GM18499 (cell line): ENCODE measurements around the gene XRCC4.

Source experiments
- ATAC-seq: cut with Tn5 transposase; IDR thresholded peaks from one replicate; pipeline ENCODE4 v1.9.1; 2021; ENCODE audit warnings: moderate number of reproducible peaks; ENCODE audit not compliant: insufficient read depth, unreplicated experiment

XRCC4 gene

DNA sequence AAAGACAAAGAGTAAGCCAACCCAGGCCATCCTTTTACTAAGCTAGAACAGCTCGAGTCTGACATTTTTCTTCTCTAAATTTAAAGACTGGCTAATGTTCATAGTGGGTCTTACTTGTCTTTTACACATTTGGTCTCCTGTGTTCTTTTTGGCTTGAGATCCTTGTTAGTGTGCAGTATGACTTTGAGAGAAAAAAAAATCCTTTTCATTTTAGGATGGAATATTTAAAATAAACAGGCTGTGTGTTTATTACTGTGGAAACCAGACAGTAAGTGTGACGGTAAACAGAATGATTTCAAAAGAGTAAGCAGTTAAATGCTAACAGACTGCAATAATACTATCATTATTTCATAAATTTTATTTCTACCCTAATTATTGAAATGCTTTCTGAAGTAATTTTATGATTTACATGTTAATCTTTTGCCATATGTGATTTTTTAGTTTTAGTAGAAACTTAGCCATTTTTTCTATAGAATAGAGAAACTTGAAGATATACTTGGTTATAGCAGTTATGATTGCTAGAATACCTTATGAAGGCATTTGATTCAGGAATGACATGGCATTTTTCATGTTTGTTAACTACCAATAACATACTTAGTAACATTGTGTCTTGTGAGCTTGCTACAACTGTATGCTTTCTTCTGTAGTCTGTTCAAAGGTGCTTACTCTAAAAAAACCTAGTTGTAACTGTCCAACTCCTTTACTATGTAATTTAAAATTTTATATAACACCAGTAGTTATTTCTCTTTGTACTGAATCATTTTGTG, 92.4 kb downstream of the XRCC4 start:
- no peak for ATAC-seq

GRCh38 chr5:83172011-83172410, 94.7 kb downstream of the XRCC4 start:
- ATAC-seq, result no peak

DNA sequence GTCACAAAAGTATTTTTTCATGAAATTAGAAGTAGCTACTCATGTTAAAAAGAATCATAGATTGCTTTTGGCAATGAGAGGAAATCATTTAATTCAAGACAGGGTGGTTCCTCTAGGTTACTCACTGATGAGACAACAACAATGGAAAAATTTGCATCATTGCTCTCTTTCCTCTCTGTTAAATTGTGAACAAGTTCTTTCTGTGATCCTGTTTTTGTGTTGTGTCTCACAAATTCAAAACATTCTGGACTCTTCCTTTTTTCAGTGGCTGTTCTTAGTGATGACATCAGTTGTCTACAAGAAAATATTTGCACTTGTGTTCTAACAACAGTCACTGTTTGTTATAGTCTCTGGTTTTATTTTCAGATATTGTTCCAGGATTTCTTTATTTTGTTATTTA, 95.3 kb downstream of the XRCC4 start:
- no peak for ATAC-seq

DNA sequence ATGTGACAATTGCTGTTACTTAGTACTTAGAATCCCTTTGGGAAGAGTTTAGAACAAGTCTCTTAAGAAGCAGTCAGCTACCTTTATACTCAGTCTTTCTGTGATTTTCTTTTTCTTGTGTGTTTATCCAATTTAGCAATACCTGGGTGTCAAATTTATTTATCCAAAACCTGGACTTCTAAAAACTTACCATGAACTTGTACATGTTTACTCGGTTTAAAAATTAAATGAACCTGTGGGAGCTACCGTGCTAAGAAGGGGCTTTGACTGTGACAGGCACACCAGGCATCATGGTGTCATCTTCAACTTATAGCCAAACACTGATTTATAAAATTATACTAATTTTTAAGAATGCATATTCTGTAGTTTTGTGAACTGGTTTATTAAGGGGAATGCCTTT, 96.5 kb downstream of the XRCC4 start:
- no peak for ATAC-seq

DNA sequence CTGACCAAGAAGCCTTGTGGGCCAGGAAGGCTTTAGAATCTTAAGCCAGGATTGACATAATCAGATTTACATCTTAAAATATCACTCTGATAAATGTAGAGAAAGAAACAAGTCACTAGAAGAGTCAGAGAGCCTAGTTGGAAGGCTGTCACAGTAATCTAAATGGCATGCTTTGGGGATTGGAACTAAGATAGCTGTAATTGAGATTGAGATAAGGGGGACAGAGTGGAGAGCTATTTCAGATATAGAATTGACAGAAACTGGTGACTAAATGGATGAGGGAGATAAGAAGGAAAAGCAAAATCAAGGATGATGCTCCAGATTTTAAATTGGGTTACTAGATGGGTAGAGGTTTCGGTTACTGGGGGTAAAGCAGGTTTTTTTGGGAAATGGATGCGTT, 100.5 kb downstream of the XRCC4 start:
- no peak for ATAC-seq

DNA sequence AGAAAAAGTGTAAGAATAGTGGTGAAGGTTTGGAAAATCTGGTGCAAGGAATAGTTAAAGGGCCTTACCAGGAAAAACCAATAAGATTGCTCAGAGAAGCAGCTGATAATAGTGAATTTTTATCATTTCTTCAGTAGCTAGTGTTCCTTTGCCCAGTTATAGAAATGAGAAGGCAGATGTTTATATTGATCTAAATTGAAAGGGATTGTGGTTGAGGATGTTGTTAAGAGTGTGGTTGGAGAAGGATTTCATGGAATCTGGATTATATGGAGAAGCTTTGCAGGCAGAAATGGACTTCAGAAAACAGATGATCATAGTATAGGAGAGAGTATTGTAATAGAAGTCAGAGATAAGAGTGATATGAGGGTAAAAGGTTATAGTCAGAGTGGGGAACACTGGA, 102.6 kb downstream of the XRCC4 start:
- no peak for ATAC-seq

DNA sequence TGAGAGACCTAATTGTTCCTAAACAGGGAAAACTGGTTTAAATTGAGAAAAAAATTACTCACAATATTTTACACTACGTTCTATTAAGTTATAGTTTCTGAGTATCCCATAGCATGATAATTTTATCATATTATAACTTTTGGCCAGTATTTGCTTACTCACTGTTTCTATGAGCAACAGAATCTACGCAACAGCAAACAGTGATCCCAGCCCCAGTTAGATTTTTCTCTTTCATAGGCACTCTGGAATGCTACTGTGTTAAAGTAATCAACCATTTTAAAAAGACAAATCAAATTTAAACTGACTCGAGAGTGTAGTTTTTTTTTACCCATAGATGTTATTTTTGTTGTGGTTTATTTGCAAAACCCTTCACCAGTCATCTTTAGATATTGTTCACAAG, 107.2 kb downstream of the XRCC4 start:
- no peak for ATAC-seq

DNA sequence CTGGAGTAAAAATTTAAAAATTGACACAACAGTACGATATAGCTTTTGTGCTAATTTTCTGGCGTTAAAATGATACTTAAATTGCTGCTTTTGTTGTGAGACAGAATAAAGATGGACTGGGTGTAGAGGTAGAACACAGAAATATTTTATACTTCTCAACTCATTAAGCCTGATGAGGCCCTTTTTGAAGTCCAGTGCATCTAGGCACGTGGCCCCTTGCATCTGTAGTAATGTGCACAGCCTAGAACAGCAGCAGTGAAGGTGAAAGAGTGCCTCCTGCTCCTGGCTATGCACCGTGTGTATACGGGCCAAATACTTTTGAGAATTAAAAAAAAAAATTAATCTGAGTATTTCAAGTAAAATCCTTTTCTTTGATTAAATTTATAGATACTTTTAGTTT, 115.6 kb downstream of the XRCC4 start:
- ATAC-seq, result no peak

DNA sequence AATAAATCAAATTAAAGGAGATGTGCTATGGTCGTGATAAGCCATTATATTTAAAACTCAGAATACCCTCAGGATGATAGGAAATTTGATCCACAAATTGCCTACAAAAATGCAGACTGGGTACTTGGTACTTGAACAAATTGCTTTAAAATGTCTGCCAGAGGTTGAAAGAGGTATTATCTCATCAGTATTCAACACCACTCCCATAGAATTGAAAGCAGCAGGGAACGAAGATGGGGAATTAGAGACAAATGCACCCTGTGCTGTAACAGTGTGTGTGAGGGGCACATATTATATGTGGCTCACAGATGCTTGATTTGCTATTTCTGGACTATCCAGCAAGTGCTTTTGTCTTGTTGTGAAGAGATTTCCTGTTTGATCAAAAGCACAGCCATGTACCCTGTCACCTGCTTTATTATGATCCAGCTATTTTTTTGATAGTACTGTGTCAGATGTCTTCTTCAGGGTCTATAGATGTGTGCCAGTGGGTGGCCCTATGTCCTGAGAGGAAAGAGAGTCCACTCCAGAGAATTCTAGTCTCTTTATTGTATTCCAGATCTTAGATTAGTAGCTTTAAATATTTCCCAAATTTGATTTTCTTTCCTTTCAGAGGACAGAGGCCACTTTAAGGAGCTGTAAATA, 120.1 kb downstream of the XRCC4 start:
- no peak for ATAC-seq

GRCh38 chr5:83199126-83199525, 121.8 kb downstream of the XRCC4 start:
- no peak for ATAC-seq

GRCh38 chr5:83204651-83205050, 127.3 kb downstream of the XRCC4 start:
- no peak for ATAC-seq

GRCh38 chr5:83209963-83210362, 132.6 kb downstream of the XRCC4 start:
- no peak for ATAC-seq

DNA sequence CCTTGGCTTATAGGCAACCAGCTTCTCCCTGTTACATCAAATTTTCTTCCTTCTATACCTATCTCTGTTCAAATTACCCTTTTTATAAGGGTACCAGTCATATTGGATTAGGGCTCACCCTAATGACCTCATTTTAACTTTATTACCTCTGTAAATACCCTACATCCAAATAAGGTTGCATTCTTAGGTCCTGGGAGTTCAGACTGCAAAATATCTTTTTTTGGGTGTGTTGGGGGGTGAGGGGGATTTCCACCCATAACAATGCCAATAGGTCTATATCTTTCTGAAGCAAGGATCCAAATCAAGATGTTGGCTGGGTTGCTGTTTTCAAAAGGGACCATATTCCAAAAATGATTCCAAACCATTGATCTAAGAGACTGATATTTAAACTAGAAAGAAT, 141.7 kb downstream of the XRCC4 start:
- ATAC-seq, result no peak

DNA sequence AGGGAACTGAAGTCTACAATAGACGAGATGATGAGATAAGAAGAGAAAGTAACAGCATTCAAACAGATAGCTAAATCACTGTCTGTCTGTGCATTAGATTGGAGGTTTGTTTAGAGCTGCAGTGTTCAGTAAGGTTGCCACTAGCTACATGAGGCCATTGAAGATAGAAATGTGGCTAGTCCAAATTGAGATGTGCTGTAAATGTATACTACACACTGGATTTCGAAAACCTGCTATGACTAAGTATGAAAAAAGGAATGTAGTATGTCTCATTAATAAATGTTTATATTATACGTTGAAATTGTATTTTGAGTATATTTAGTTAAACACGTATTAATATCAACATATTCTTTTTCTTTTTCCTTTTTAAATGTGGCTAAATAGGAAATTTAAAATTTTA, 142.1 kb downstream of the XRCC4 start:
- no peak for ATAC-seq

- ATAC-seq, result no peak
Observed at GRCh38 chr5:83220331-83220730, 143.0 kb downstream of the XRCC4 start.

- no peak for ATAC-seq
Observed at GRCh38 chr5:83222906-83223305, 145.6 kb downstream of the XRCC4 start.

DNA sequence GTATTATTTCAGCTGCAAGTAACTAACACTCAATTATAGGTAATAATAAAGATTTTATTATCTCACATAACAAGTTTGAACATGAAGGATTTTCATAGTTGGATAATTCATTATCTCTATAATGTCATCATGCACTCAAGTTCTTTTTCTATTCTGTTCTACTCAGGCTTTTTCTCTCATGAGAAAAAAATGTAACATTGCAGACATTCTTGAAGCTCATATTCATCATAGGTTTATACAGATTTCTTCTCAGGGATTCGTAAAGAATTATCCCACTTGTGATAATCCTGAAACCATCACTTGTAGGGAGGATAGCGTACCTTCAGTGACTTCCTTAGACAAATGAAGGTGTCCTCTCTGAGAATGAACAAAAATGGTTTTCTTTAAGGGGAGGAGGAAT, 150.3 kb downstream of the XRCC4 start:
- ATAC-seq, result no peak

- ATAC-seq, result no peak
Observed at GRCh38 chr5:83230511-83230910, 153.2 kb downstream of the XRCC4 start.

- no peak for ATAC-seq
Observed at GRCh38 chr5:83244516-83244915, 167.2 kb downstream of the XRCC4 start.

DNA sequence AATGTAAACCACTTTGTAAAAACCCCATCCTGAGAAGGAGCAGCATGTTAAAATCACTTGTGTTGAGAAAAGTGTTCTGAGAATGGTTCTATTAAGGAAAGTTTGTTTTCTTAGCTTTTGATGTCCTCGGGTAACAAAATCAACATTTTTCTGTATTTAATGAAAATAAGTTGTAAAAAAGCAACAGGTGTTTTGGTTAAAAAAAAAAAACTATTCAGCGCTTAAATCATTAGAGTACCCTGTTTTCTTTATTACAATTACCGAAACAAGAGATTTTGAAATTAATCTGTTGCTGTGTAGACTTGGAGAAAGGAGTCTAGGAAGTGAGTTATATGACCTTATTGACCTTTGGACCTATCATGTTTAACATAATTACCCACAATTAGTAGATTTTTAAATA, 167.7 kb downstream of the XRCC4 start:
- no peak for ATAC-seq

DNA sequence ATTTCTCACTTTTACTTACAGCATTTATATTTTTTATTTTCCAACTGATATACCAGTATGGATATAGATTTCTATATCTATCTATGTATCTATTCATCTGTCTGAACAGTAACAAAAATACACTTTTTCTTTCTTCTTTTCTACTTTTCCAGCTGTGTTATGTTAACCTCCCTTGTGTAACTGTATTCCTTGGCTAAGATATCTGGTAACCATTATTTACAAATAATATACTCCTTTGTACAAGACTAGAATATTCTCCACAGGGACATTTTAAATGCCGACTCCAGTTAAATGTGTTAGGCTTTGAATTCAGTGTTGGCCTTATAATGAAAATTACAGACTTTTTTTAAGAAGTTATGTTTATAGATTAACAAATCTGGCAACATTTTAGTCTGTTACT, 168.7 kb downstream of the XRCC4 start:
- ATAC-seq, result no peak

- no peak for ATAC-seq
Observed at GRCh38 chr5:83249156-83249555, 171.8 kb downstream of the XRCC4 start.
